ENCODE results near the gene CHRND.

GRCh38 chr2:232524771-232525170, 1.2 kb upstream of the CHRND start:
- no peak for TF ChIP-seq CTCF (IDR thresholded peaks at IDR 0.05; ENCODE audit: poor library complexity)
- no peak for TF ChIP-seq EZH2 (IDR thresholded peaks at IDR 0.05; ENCODE audit: borderline replicate concordance)
- TF ChIP-seq EZH2phosphoT487 (IDR thresholded peaks at IDR 0.05; ENCODE audit: low read depth, severe bottlenecking, unreplicated experiment) = no peak
